ENCODE measurements around the gene GJC3.
"Not testable (repeated sequence)": the region's sequence is repeated elsewhere in the genome, so short reads cannot be mapped to it uniquely, and the experiment has no call there.

GJC3 gene, protein sequence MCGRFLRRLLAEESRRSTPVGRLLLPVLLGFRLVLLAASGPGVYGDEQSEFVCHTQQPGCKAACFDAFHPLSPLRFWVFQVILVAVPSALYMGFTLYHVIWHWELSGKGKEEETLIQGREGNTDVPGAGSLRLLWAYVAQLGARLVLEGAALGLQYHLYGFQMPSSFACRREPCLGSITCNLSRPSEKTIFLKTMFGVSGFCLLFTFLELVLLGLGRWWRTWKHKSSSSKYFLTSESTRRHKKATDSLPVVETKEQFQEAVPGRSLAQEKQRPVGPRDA

GRCh38 chr7:99928994-99929729 lies at the start of gene GJC3:
TSS of gene GJC3 (minus strand) at chr7:99929620. CDS start at chr7:99929620, 0 bp downstream.
- peak; percentile 54 for DNase-seq (ENCODE audit: low read depth, low spot score)

- no peak for DNase-seq (ENCODE audit: low read depth, low spot score)
Measured at GRCh38 chr7:99976626-99977025, 47.2 kb upstream of the GJC3 start.

GRCh38 chr7:99975782-99976521 lies 46.5 kb upstream of the GJC3 start, which contains the start of gene AZGP1:
TSS of gene AZGP1 (minus strand) at chr7:99976031. CDS start at chr7:99976020, 11 bp downstream.
- peak; percentile 4 for DNase-seq (ENCODE audit: low read depth, low spot score)

- no peak for DNase-seq (ENCODE audit: low read depth, low spot score)
Measured at GRCh38 chr7:99974681-99975080, 45.3 kb upstream of the GJC3 start.

DNA sequence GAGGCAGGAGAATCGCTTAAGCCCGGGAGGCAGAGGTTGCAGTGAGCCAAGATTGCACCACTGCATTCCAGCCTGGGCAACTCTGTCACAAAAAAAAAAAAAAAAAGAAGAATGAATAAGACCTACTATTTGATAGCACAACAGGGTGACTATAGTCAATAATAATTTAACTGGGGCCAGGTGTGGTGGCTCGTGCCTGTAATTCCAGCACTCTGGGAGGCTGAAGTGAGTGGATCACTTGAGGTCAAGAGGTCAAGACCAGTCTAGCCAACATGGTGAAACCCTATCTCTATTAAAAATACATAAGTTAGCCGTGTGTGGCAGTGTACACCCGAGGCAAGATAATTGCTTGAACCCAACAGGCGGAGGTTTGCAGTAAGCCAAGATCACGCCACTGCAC lies 44.4 kb upstream of the GJC3 start:
- DNase-seq (ENCODE audit: low read depth, low spot score), result not testable (repeated sequence)

- DNase-seq (ENCODE audit: low read depth, low spot score), result no peak
Measured at GRCh38 chr7:99971242-99971641, 41.8 kb upstream of the GJC3 start.

DNA sequence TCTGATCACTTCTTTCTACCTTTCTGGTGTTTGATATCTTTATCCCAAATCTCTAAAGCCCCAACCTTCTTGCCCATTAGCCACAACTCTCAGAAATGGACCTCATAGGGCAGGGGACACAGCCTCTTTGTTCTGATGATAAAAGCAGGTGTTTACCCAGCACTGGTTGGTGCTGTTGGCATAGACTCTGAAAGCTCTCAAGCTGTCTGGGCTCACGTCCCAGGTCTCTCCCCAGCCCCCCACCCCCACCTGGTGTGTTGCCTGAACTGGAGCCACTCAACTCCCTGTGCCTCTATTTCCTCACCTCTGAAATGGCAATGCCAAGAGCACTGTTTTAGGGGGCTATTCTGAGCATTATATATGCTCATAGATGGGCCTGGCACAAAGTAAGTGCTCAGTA lies 40.4 kb upstream of the GJC3 start:
- DNase-seq (ENCODE audit: low read depth, low spot score), result not testable (repeated sequence)

- no peak for DNase-seq (ENCODE audit: low read depth, low spot score)
Measured at GRCh38 chr7:99969298-99969697, 39.9 kb upstream of the GJC3 start.

DNA sequence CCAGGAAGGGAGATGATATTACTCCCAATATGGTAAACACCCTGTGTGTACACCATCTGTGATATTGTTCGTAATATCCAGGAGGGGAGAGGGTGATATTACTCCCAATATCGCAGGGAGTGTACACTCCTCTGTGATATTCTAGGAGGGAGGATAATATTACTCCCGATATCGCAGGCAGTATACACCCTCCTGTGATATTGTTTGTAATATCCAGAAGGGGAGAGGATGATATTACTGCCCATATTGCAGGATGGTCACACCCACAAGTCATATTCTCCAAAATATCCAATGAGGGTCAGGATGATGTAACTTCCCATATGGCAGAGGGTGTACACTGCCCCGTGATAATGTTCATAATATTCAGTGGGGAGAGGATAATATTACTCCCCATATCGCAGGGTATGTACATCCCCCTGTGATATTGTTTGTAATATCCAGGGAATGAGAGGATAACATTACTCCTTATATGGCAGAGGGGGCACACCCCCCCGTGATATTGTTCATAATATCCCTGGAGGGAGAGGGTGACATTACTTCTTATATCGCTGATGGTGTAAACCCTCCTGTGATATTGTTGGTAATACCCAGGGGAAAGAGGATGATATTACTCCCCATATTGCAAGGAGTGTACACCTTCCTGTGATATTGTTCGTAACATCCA lies 29.3 kb upstream of the GJC3 start:
- no peak for DNase-seq (ENCODE audit: low read depth, low spot score)

GRCh38 chr7:99955247-99955646 lies 25.8 kb upstream of the GJC3 start:
- DNase-seq (ENCODE audit: low read depth, low spot score), result no peak

DNA sequence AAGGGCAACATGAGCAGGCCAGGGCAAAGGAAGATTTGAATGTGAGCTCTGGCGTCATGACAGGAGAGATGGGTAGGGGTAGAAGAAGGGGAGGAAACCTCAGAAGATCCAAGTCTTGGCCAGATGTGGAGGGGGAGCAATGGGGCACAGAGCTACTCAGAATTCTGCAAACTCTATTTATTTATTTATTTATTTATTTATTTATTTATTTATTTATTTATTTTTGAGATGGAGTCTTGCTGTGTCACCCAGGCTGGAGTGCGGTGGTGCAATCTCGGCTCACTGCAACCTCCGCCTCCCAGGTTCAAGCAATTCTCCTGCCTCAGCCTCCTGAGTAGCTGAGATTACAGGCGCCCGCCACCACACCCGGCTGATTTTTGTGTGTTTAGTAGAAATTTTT lies 25.2 kb upstream of the GJC3 start:
- DNase-seq (ENCODE audit: low read depth, low spot score), result not testable (repeated sequence)

- peak; percentile 5 for DNase-seq (ENCODE audit: low read depth, low spot score)
Measured at GRCh38 chr7:99953649-99954048, 24.2 kb upstream of the GJC3 start.

- not testable (repeated sequence) for DNase-seq (ENCODE audit: low read depth, low spot score)
Measured at GRCh38 chr7:99952649-99953048, 23.2 kb upstream of the GJC3 start.

DNA sequence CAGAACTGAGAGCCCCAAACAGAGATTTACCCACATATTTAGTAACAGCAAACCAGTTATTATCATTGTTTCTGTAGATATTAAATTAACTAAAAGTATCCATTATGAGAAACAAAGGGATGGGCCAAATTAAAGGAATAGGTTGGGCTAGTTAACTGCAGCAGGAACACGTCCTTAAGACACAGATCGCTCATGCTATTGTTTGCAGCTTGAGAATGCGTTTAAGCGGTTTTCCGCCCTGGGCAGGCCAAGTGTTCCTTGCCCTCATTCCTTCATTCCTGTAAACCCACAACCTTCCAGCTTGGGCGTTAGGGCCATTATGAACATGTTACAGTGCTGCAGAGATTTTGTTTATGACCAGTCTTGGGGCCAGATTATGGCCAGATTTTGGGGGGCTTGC lies 21.4 kb upstream of the GJC3 start:
- not testable (repeated sequence) for DNase-seq (ENCODE audit: low read depth, low spot score)

DNA sequence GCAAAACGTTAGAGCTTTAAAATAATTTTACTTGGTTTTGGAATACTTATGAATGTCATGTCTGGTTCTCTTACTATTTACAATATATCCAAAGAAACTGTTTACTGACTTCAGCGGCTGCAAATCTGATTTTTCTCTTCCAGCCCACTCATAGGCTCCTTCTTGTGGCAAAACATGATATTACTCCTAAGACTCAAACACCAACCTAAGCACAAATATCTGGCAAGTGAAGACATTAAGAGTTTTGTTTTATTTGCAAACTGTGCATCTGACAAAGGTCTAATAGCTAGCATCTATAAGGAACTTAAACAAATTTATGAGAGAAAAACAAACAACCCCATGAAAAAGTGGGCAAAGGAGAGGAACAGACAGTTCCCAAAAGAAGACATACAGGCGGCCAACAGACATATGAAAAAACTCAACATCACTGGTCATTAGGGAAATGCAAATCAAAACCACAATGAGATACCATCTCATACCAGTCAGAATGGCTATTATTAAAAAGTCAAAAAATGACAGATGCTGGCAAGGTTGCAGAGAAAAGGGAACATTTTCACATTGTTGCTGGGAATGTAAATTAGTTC lies 20.3 kb upstream of the GJC3 start:
- peak; percentile 4 for DNase-seq (ENCODE audit: low read depth, low spot score)

DNA sequence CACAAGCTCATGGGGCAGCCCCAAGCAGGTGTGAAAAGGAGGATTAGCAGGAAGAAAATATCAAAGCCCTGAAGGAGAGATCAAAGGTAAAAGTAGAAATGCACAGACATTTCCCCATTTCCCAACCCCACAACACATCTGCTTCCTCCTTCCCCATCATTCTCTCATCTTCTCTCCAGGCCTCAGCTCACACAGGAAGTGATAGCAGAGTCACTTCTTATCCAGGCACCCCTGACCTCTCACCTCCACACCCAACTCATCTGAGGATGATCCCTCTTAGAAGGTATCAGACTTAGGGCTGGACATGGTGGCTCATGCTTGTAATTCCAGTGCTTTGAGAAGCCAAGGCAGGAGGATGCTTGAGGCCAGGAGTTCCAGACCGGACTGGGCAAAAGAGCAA lies 18.2 kb upstream of the GJC3 start:
- DNase-seq (ENCODE audit: low read depth, low spot score), result no peak

DNA sequence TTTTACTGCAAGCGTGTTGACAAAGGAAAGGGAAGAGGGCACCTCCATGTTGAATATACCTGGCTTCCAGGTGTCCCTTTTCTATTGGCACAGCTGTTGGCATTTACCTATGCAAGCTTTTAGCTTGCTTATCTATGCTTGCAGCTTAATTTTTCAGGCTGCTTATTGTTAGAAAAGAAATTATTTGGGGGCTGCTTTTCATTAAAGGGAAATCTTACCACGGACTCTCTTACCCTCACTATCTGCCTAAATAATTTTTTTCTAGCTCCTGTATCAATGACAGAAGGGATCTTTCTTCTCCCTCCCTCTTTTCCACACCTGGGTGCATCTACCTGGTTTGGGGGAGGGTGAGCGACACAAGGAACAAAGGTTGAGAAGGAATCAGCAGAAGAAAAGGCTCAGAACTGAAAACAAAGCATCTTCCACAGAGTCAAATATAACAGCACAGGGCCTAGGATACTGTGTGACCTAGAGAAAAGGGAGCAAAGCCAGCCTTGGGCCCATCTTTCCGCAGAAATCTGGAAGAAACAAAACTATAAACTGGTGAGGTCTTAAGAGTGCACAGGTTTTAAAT lies 15.2 kb upstream of the GJC3 start:
- no peak for DNase-seq (ENCODE audit: low read depth, low spot score)

DNA sequence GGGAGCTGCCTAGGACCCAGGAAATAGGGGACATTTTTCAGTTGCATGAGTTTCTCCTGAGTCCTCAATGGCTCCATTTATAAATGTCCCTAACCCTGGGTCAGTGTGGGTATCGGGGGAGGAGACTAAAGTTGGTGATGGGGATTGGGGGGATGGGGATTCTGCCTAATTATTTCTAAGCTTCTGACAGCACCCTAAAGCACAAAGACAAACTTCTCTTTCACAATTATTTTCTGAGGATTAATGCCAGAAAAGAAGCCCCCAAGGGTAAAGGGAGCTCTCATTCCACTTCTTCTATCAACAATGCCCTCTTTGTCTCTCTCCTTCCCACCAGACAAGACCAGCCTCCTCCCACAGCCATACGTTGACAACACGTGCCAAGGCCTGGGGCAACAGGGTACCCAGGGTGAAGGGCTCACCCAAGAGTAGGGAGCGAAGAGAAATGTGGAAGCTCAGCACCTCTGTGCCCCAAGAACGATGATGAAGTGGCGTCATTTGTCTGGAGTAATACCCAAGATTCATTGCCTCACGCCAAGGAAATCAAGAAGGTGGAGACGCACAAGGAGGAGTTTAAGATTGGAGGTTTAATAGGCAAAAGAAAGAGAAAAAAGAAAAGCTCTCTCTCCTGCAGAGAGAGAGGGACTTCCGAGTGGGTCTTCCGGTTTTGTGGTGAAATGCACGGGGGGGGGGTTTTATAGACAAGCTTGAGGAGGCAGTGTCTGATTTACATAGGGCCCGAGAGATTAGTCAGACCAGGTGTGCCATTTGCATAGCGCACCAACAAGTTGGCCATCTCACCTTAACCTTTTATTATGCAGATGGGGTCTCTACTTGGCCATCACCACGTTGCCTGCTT lies 14.4 kb upstream of the GJC3 start:
- DNase-seq (ENCODE audit: low read depth, low spot score), result no peak

- DNase-seq (ENCODE audit: low read depth, low spot score), result no peak
Measured at GRCh38 chr7:99938296-99938695, 8.9 kb upstream of the GJC3 start.

DNA sequence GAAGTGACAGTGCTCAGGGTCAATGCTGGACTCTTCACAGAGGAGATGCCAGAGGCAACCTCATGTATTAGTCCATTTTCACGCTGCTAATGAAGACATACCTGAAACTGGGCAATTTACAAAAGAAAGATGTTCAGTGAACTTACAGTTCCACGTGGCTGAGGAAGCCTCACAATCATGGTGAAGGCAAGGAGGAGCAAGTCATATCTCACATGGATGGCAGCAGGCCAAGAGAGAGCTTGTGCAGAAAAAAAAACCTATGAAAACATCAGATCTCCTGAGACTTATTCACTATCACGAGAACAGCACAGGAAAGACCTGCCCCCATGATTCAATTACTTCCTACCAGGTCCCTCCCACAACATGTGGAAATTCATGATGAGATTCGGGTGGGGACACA lies 5.6 kb upstream of the GJC3 start:
- DNase-seq (ENCODE audit: low read depth, low spot score), result not testable (repeated sequence)
